Muscle of back (tissue), 11 donors: ENCODE measurements around the gene NF1. TPM values are rescaled to one million over a fixed set of nuclear protein-coding genes. Genes with fewer than 3 reads are reported as not detected.
"Not testable (repeated sequence)": the region's sequence is repeated elsewhere in the genome, so short reads cannot be mapped to it uniquely, and the experiment has no call there.

ENCODE experiments used
- DNase-seq, 3 donors: peaks; one replicate each; pipeline versions ENCODE4 v3.0.0 to v3.0.0-alpha.2; 2013
- polyA plus RNA-seq, 10 donors: library from polyadenylated mRNA; unstranded; fragments of 120-200 nt; gene quantifications; one replicate each; pipeline ENCODE4 v1.2.1, GENCODE V29; 2013; ENCODE audit not compliant: insufficient read length in 10 of 10

Gene NF1
- polyA plus RNA-seq, 10 donors, result 18.9 to 31.2 (median 25.1) TPM

- not testable (repeated sequence) for DNase-seq
Observed at GRCh38 chr17:31178951-31179350, 84.2 kb downstream of the NF1 start.

GRCh38 chr17:31195305-31195704 is 100.5 kb downstream of the NF1 start:
- DNase-seq, result no peak

- DNase-seq, result no peak
Observed at GRCh38 chr17:31198026-31198425, 103.2 kb downstream of the NF1 start.

GRCh38 chr17:31198666-31199065 is 103.9 kb downstream of the NF1 start:
- DNase-seq, result not testable (repeated sequence)

GRCh38 chr17:31200287-31200686 is 105.5 kb downstream of the NF1 start:
- DNase-seq, result no peak

- DNase-seq, result no peak
Observed at GRCh38 chr17:31202968-31203367, 108.2 kb downstream of the NF1 start.

GRCh38 chr17:31211352-31212012 is 116.7 kb downstream of the NF1 start:
- no peak for DNase-seq

- DNase-seq, result peak; percentile 53 to 66 (median 53)
Observed at GRCh38 chr17:31216031-31216751, 121.4 kb downstream of the NF1 start.

- no peak for DNase-seq
Observed at GRCh38 chr17:31224366-31224765, 129.6 kb downstream of the NF1 start.

GRCh38 chr17:31225831-31226230 is 131.1 kb downstream of the NF1 start:
- no peak for DNase-seq

- DNase-seq, result peak in 1 of 3 donors; percentile 9
Observed at GRCh38 chr17:31226373-31226772, 131.6 kb downstream of the NF1 start.

GRCh38 chr17:31226950-31227349 is 132.2 kb downstream of the NF1 start:
- DNase-seq, result no peak

GRCh38 chr17:31231852-31232251 is 137.1 kb downstream of the NF1 start:
- no peak for DNase-seq

- no peak for DNase-seq
Observed at GRCh38 chr17:31235110-31235509, 140.3 kb downstream of the NF1 start.

- no peak for DNase-seq
Observed at GRCh38 chr17:31236137-31236536, 141.4 kb downstream of the NF1 start.

- DNase-seq, result no peak
Observed at GRCh38 chr17:31236712-31237111, 141.9 kb downstream of the NF1 start.

- no peak for DNase-seq
Observed at GRCh38 chr17:31241116-31241515, 146.3 kb downstream of the NF1 start.

- peak in 1 of 3 donors; percentile 54 for DNase-seq
Observed at GRCh38 chr17:31248986-31249834, 154.4 kb downstream of the NF1 start.

GRCh38 chr17:31249835-31250141 is 155.0 kb downstream of the NF1 start:
- no peak for DNase-seq

GRCh38 chr17:31250229-31250628 is 155.5 kb downstream of the NF1 start:
- no peak for DNase-seq

- no peak for DNase-seq
Observed at GRCh38 chr17:31251105-31251969, 156.6 kb downstream of the NF1 start.

GRCh38 chr17:31251970-31252328 is 157.2 kb downstream of the NF1 start:
- DNase-seq, result no peak
